IPS DF 4.7 (cell line): ENCODE results near the gene RIC3.

Experiments used
- DNase-seq: peaks from one replicate; pipeline ENCODE4 v3.0.0-alpha.2; 2013; ENCODE audit warnings: low spot score; ENCODE audit errors: extremely low read depth

RIC3 gene, protein sequence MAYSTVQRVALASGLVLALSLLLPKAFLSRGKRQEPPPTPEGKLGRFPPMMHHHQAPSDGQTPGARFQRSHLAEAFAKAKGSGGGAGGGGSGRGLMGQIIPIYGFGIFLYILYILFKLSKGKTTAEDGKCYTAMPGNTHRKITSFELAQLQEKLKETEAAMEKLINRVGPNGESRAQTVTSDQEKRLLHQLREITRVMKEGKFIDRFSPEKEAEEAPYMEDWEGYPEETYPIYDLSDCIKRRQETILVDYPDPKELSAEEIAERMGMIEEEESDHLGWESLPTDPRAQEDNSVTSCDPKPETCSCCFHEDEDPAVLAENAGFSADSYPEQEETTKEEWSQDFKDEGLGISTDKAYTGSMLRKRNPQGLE

GRCh38 chr11:8168485-8169257, at the start of gene RIC3:
RIC3 (minus strand) TSS chr11:8169025; CDS start chr11:8168989, 36 bp downstream.
- no peak for DNase-seq

DNA sequence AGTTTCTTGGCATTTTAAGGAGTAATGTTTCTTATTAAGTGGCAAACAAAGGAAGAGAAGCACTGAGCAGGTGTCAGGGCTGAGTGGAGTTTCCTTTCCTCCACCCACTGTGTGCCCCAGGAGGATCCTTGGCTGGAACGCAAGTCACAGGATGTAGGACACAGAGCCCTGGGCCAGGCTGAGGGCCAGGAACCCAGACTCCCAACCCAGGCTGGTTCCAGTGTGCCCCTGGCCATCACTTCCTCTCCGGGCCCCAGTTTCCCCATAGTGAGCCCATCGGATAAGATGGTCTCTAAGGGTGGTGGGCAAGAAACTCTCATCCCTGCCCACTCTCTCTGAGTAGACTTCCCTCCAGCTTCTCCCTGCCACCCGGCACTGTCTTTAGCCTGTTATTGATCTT, 49.6 kb upstream of the RIC3 start:
- no peak for DNase-seq

DNA sequence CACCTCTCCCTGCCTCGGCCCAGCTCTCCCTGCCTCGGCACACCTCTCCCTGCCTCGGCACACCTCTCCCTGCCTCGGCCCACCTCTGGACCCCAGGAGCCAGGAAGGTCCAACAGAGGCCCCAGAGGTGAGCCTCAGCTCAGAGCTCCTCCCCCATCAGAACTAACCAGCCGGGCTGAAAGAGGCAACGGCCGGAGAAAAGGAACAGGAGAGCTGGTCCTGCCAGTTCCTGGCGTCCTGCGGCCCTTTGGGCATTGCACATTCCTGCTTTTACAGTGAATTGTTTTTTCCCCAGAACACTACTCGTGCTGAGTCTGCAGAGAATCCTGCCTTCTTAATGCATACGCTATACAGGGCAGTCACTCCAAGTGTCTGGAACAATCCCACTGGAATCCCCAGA, 49.1 kb upstream of the RIC3 start:
- no peak for DNase-seq

DNA sequence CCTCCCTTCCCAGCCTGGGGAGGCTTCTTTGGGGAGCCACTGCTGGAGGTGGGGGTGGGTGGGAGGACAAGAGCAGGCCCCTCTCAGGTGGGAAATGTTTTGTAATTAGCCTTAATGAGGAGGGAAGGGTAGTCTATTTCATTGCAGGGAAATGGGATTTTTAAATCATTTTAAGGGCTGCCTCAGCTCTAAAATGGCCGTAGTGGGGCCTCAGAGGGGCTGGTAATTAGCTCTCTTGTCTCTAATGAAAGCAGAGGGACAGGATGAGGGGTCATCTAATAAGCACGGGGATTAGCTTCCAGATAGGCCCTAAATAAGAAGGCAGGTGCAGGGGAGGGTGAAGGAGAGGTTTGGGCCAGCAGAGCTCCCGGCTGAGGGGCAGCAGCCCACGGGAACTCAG, 48.3 kb upstream of the RIC3 start:
- DNase-seq: no peak

- DNase-seq: no peak
Measured at GRCh38 chr11:8213376-8213775, 44.6 kb upstream of the RIC3 start.

GRCh38 chr11:8209208-8209807, 40.5 kb upstream of the RIC3 start:
- no peak for DNase-seq

GRCh38 chr11:8207080-8208000, 38.5 kb upstream of the RIC3 start:
- DNase-seq: no peak

DNA sequence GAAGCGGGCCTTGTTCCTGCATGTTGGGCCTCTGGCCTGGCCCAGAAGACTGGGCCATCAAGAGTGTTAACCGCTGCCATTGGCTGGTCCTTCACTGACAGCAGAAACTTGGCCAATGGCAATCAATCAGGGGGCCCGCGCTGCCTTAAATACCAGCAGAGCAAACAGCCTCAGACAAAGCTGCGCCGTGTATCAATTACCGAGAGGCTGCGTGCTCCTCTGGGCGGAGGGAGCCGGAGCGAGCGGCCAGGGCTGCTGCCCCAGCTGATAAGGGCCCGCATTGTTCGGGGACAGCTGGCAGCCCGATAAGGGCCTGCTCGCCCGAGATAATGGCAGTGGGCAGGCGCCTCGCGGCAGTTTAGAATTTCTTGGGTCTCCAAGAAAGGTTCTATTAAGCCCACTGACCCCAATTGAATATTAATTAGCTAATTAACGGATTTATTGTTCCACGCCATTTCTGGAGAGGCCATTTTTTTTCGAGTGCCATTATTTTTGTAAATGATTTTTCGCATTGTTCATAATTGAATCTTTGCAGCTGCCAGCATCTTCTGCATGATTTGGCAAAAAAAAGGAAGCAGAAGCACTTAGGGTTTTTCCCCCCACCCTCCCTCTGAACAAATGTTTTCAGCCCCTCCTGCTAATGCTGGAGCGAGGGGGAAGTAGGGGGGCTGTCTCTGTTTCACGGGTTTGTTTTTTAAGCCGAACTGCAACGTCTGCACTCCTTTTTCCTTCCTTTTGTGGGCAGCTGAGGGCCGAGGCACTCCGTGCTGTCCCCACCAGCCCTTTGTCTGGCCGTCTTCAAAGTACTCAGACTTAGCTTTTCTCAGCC, 37.6 kb upstream of the RIC3 start:
- DNase-seq: no peak

- no peak for DNase-seq
Measured at GRCh38 chr11:8205566-8205965, 36.7 kb upstream of the RIC3 start.

- no peak for DNase-seq
Measured at GRCh38 chr11:8204596-8204995, 35.8 kb upstream of the RIC3 start.

- DNase-seq: no peak
Measured at GRCh38 chr11:8204025-8204424, 35.2 kb upstream of the RIC3 start.

DNA sequence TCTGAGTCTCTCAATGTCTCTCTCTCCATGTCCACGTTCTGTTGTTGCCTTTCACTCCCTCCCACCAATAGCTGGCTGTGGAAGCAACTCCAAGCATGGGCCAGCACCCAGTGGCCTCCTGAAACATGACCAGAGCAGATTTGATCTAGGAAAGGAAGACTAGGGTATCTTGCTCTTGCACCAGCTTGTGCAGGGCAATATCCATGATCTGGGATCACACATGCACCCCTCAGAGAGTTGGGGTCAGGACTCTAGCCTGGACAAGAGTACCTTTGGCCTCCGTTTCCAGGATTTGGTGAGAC, 34.5 kb upstream of the RIC3 start:
- no peak for DNase-seq

DNA sequence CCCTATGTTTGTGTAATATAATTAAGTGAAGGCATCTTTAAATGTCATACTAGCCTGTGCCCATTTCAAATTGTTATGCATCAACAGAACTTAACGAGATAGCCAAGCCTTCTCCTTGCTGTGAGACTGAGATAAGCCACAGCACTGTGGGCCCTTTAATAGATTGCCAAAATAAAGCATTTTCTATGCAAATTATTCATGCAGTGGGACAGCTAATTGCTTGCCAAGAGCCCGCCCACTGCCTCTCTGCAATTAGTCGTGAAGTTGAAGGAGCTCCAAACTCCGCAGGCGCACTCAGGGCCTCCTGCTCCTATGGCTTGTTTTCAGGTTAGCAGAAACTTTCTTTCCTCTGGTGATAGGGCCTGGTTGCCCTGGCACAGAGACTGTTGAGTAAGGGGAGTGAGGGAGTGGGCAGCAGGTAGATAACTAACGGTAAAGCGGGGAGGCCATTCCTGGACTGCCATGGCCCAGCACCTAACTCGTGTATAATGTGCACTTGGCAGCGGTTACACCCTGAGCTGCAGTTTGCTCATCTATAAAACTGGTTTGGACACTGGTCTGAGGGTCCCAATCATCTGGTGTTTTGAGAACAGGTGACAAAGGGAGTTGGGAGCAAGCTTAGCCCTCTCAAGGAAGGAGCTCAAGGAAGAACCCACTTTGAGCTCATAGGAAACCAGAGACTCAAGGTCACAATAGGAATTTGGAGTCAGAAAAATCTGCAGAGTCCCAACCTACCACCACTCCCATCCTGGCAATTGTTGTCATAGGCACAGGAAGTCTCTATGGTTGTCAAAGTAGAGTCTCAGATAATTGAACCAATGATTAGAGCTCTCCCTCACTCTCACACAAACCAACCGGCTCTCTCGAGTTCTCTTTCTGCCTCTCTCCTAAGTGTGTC, 33.9 kb upstream of the RIC3 start:
- no peak for DNase-seq

GRCh38 chr11:8201644-8202365, 33.0 kb upstream of the RIC3 start:
- no peak for DNase-seq

GRCh38 chr11:8199676-8200075, 30.9 kb upstream of the RIC3 start:
- no peak for DNase-seq

DNA sequence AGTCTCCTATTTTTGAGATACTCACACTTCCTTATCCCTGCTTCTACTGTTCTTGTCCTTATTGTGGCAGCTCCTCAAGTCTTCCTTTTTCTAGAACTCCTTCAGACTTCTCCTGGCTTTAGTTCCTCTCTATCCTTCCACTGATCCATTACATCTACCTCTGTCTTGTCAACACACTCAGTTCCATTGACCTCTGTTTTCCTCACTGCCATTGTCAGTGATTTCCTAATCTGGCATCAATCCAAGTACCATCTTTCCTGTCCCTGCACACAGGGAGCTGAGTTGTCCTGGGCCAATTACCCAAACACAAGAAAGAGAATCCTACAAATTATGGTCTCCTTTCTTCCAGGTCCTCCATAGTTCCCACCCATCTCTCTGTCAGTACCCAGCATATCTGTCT, 27.9 kb upstream of the RIC3 start:
- DNase-seq: no peak

GRCh38 chr11:8194956-8195355, 26.1 kb upstream of the RIC3 start:
- no peak for DNase-seq

DNA sequence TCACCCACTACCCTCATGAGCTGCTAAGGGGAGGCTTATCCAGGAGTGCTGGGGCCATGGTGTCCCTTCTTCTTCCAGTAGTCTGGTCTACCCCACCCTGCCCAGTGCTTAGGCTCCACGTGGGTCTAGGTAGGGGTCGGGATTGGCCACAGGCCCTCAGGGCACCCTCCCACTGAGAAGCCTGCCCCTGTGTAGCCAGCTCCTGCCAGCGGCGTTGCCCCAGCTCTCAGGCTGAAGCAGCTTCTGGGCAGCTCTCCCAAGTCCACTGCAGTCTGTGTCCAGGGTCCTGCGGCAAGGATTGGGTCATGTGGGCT, 24.0 kb upstream of the RIC3 start:
- DNase-seq: no peak
